Neural progenitor cell (in vitro differentiated cells): Measurements from ENCODE around the gene ST3GAL6. TPM values are rescaled to one million over a fixed set of nuclear protein-coding genes. Genes with fewer than 3 reads are reported as not detected.

Experiments used
- DNase-seq: peaks from one replicate; pipeline ENCODE4 v3.0.0-alpha.2; 2016; ENCODE audit warnings: low spot score
- H2AFZ ChIP-seq: fragments of 200-600 bp; sonication (generic); replicated peaks from 2 replicates; pipeline ENCODE4 v1.6.1; 2016; ENCODE audit warnings: antibody characterized with exemption
- H3F3A ChIP-seq: fragments of 200-600 bp; sonication (generic); 2 replicates; pipeline ENCODE4 v1.6.1; 2016; ENCODE audit warnings: antibody characterized with exemption, low read depth
- H3K27ac ChIP-seq: fragments of 200-600 bp; sonication (generic); 2 replicates; pipeline ENCODE4 v1.5.1; 2016; ENCODE audit warnings: mild to moderate bottlenecking
- H3K27me3 ChIP-seq: fragments of 200-600 bp; sonication (generic); 2 replicates; pipeline ENCODE4 v1.6.1; 2016; ENCODE audit warnings: mild to moderate bottlenecking, moderate library complexity
- H3K36me3 ChIP-seq: fragments of 200-600 bp; sonication (generic); 2 replicates; pipeline ENCODE4 v1.5.1; 2016
- H3K4me1 ChIP-seq: fragments of 200-600 bp; sonication (generic); 2 replicates; pipeline ENCODE4 v1.6.1; 2016; ENCODE audit warnings: mixed run types
- H3K4me2 ChIP-seq: fragments of 200-600 bp; sonication (generic); 2 replicates; pipeline ENCODE4 v1.6.1; 2016
- H3K4me3 ChIP-seq: fragments of 200-600 bp; sonication (generic); 2 replicates; pipeline ENCODE4 v1.5.1; 2016
- H3K79me2 ChIP-seq: fragments of 200-600 bp; sonication (generic); 2 replicates; pipeline ENCODE4 v1.6.1; 2016; ENCODE audit warnings: low read depth
- H3K9ac ChIP-seq: fragments of 200-600 bp; sonication (generic); 2 replicates; pipeline ENCODE4 v1.6.1; 2016
- H3K9me3 ChIP-seq: fragments of 200-600 bp; sonication (generic); 2 replicates; pipeline ENCODE4 v1.5.1; 2016; ENCODE audit warnings: low read depth
- H4K20me1 ChIP-seq: fragments of 200-600 bp; sonication (generic); 2 replicates; pipeline ENCODE4 v1.6.1; 2016; ENCODE audit warnings: low read depth
- H3K27ac Mint-ChIP-seq: 3 replicates; pipeline ENCODE4 v1.8.0; 2021; ENCODE audit warnings: mixed read lengths
- H3K27me3 Mint-ChIP-seq: 2 replicates; pipeline ENCODE4 v1.8.0; 2022; ENCODE audit warnings: low read depth, mild to moderate bottlenecking, inconsistent platforms, moderate library complexity, mixed read lengths; ENCODE audit not compliant: insufficient read depth
- H3K36me3 Mint-ChIP-seq: 3 replicates; pipeline ENCODE4 v1.8.0; 2021; ENCODE audit warnings: mixed read lengths
- H3K4me1 Mint-ChIP-seq: 3 replicates; pipeline ENCODE4 v1.8.0; 2021; ENCODE audit warnings: mixed read lengths
- H3K4me3 Mint-ChIP-seq: 3 replicates; pipeline ENCODE4 v1.8.0; 2021; ENCODE audit warnings: mild to moderate bottlenecking, moderate library complexity, mixed read lengths
- H3K9me3 Mint-ChIP-seq: 3 replicates; pipeline ENCODE4 v1.8.0; 2020; ENCODE audit warnings: mixed read lengths
- CTCF ChIP-seq: fragments of 200-600 bp; sonication (generic); IDR thresholded peaks from 2 replicates; pipeline ENCODE4 v1.5.1; 2017; ENCODE audit warnings: antibody characterized with exemption, mild to moderate bottlenecking
- EZH2 ChIP-seq: fragments of 200-600 bp; sonication (generic); IDR thresholded peaks from 2 replicates; pipeline ENCODE4 v1.6.1; 2017; ENCODE audit warnings: antibody characterized with exemption, mild to moderate bottlenecking, moderate library complexity
- EZH2phosphoT487 ChIP-seq: fragments of 200-600 bp; sonication (generic); IDR thresholded peaks from 2 replicates; pipeline ENCODE4 v1.6.1; 2017; ENCODE audit warnings: antibody characterized with exemption
- total RNA-seq: library from RNA; depleted of rRNA; stranded (reverse); fragments of >200 nt; gene quantifications from 2 replicates; pipeline ENCODE4 v1.2.3, GENCODE V29; 2015; ENCODE audit warnings: low replicate concordance

ST3GAL6 gene
- total RNA-seq, 1 donor from 2014 or later: 18.6 TPM

GRCh38 chr3:98755601-98756000, 7.5 kb upstream of the ST3GAL6 start:
- H3F3A ChIP-seq: no peaks in the 10 kb centered on the region
- no peak overlapping the region for H3K27ac Mint-ChIP-seq
- no peak overlapping the region for H3K4me2 ChIP-seq
- no peak overlapping the region for H3K4me3 ChIP-seq
- H3K4me3 Mint-ChIP-seq: no peak overlapping the region
- DNase-seq: no peak
- H3K79me2 ChIP-seq: no peaks in the 10 kb centered on the region
- H3K27me3 ChIP-seq: no peaks in the 10 kb centered on the region
- no peak overlapping the region for H3K9ac ChIP-seq
- H3K4me1 ChIP-seq: peaks cover 7% of the 10 kb centered on the region
- peaks cover 3% of the 10 kb centered on the region for H3K36me3 Mint-ChIP-seq
- TF ChIP-seq EZH2phosphoT487 (no peak), CTCF (no peak), EZH2 (no peak)
- H4K20me1 ChIP-seq: no peaks in the 10 kb centered on the region
- no peaks in the 10 kb centered on the region for H3K27me3 Mint-ChIP-seq
- no peaks in the 10 kb centered on the region for H3K9me3 ChIP-seq
- peaks cover 13% of the 10 kb centered on the region for H3K4me1 Mint-ChIP-seq
- no peak overlapping the region for H2AFZ ChIP-seq
- no peaks in the 10 kb centered on the region for H3K9me3 Mint-ChIP-seq
- no peak overlapping the region for H3K27ac ChIP-seq
- H3K36me3 ChIP-seq: no peaks in the 10 kb centered on the region

GRCh38 chr3:98759629-98760028, 3.5 kb upstream of the ST3GAL6 start:
- no peaks in the 10 kb centered on the region for H3K27me3 Mint-ChIP-seq
- TF ChIP-seq EZH2phosphoT487 (no peak), EZH2 (no peak), CTCF (no peak)
- no peak overlapping the region for H3K27ac Mint-ChIP-seq
- Histone ChIP-seq H3K4me3 (no peak overlapping the region), H3K79me2 (no peaks in the 10 kb centered on the region), H4K20me1 (no peaks in the 10 kb centered on the region), H3K4me2 (no peak overlapping the region), H3F3A (no peaks in the 10 kb centered on the region), H3K27ac (no peak overlapping the region), H3K9ac (no peak overlapping the region), H3K9me3 (no peaks in the 10 kb centered on the region), H2AFZ (no peak overlapping the region), H3K36me3 (no peaks in the 10 kb centered on the region), H3K27me3 (no peaks in the 10 kb centered on the region), H3K4me1 (peaks cover 15% of the 10 kb centered on the region)
- H3K4me3 Mint-ChIP-seq: no peak overlapping the region
- H3K9me3 Mint-ChIP-seq: no peaks in the 10 kb centered on the region
- H3K4me1 Mint-ChIP-seq: peaks cover 22% of the 10 kb centered on the region
- H3K36me3 Mint-ChIP-seq: peaks cover 3% of the 10 kb centered on the region
- no peak for DNase-seq

GRCh38 chr3:98761643-98762229, 1.4 kb upstream of the ST3GAL6 start:
- Histone ChIP-seq H3K27ac (no peak overlapping the region), H3K4me3 (no peak overlapping the region), H2AFZ (no peak overlapping the region), H3K9ac (no peak overlapping the region), H3K79me2 (no peaks in the 10 kb centered on the region), H3K36me3 (no peaks in the 10 kb centered on the region), H3F3A (no peaks in the 10 kb centered on the region), H3K9me3 (no peaks in the 10 kb centered on the region), H4K20me1 (no peaks in the 10 kb centered on the region), H3K4me2 (no peak overlapping the region), H3K4me1 (peaks cover 15% of the 10 kb centered on the region), H3K27me3 (no peaks in the 10 kb centered on the region)
- H3K4me1 Mint-ChIP-seq: peaks cover 22% of the 10 kb centered on the region
- no peaks in the 10 kb centered on the region for H3K27me3 Mint-ChIP-seq
- peaks cover 3% of the 10 kb centered on the region for H3K36me3 Mint-ChIP-seq
- no peak overlapping the region for H3K27ac Mint-ChIP-seq
- DNase-seq: peak; percentile 4
- no peak for TF ChIP-seq EZH2phosphoT487
- no peak for TF ChIP-seq CTCF
- H3K4me3 Mint-ChIP-seq: no peak overlapping the region
- H3K9me3 Mint-ChIP-seq: no peaks in the 10 kb centered on the region
